GM12878 (cell line): Measurements from ENCODE around the gene MALT1. TPM values are rescaled to one million over a fixed set of nuclear protein-coding genes. Genes with fewer than 3 reads are reported as not detected.

Experiments
- ATAC-seq: fragments of 200-7000 bp; cut with Tn5 transposase; 3 replicates; pipeline ENCODE4 v1.9.1; 2020; ENCODE audit warnings: mild to moderate bottlenecking, moderate library complexity
- BruUV-seq: library from RNA; stranded (reverse); fragments of 400-500 nt; replicated peaks from 2 replicates; lab custom pipeline; 2021; lab: Mats Ljungman, UMichigan
- CTCF ChIA-PET: fragments of 300-600 bp; sonication (Branson Sonifier 250); formaldehyde crosslinking; extraction: SDS; loops from one replicate; lab custom pipeline; 2021; ENCODE audit warnings: inconsistent platforms; lab: Yijun Ruan, JAX
- POLR2A ChIA-PET: fragments of 350-600 bp; formaldehyde crosslinking; extraction: SDS; loops from one replicate; lab custom pipeline; 2021; ENCODE audit warnings: inconsistent platforms; lab: Charles Lee
- RAD21 ChIA-PET: fragments of 300-600 bp; sonication (Branson Sonifier 250); formaldehyde crosslinking; loops from one replicate; lab custom pipeline; 2023; ENCODE audit warnings: antibody characterized with exemption; ENCODE audit not compliant: unreplicated experiment; lab: Charles Lee
- SMC1A ChIA-PET: fragments of 300-600 bp; sonication (Branson Sonifier 250); formaldehyde crosslinking; loops from one replicate; lab custom pipeline; 2023; ENCODE audit not compliant: unreplicated experiment, uncharacterized antibody; lab: Charles Lee
- DNase-seq: peaks from one replicate; pipeline ENCODE4 v3.0.0-alpha.2; 2011; ENCODE audit warnings: low read depth, low spot score
- FAIRE-seq: peaks from 3 replicates; lab custom pipeline; 2011; peaks lifted over from hg19 to GRCh38; lab: Jason Lieb, UNC
- H2AFZ ChIP-seq: 2 replicates; pipeline ENCODE4 v1.6.0; 2011; ENCODE audit warnings: low read depth, low read length, control low read depth; ENCODE audit not compliant: control insufficient read depth
- H3K27ac ChIP-seq: 2 replicates; pipeline ENCODE4 v1.5.1; 2011; ENCODE audit warnings: control low read depth; ENCODE audit not compliant: control insufficient read depth, insufficient read depth
- H3K27me3 ChIP-seq, 2 experiments: replicated peaks in 1 of 2; 2 replicates each; pipeline versions ENCODE4 v1.6.0 to v1.6.1; 2011; ENCODE audit warnings: low read length in 1 of 2; ENCODE audit not compliant: control insufficient read depth in 2 of 2, insufficient read depth in 2 of 2
- H3K36me3 ChIP-seq, 2 experiments: 2 replicates each; pipeline ENCODE4 v1.5.1; 2011; ENCODE audit warnings: low read length in 1 of 2; ENCODE audit not compliant: control insufficient read depth in 2 of 2, insufficient read depth in 2 of 2
- H3K4me1 ChIP-seq: 2 replicates; pipeline ENCODE4 v1.6.1; 2011; ENCODE audit warnings: mild to moderate bottlenecking, low read length, moderate library complexity, mixed read lengths; ENCODE audit not compliant: control insufficient read depth, insufficient read depth
- H3K4me2 ChIP-seq: 2 replicates; pipeline ENCODE4 v1.6.0; 2011; ENCODE audit warnings: control low read depth; ENCODE audit not compliant: control insufficient read depth, insufficient read depth
- H3K4me3 ChIP-seq: fragments of 200-600 bp; sonication (generic); 2 replicates; pipeline ENCODE4 v1.5.1; 2016
- H3K79me2 ChIP-seq: 2 replicates; pipeline ENCODE4 v1.6.0; 2011; ENCODE audit warnings: low read length; ENCODE audit not compliant: control insufficient read depth, insufficient read depth
- H3K9ac ChIP-seq: 2 replicates; pipeline ENCODE4 v1.8.0; 2011; ENCODE audit warnings: low read length, control low read depth, mixed read lengths; ENCODE audit not compliant: control insufficient read depth, insufficient read depth
- H3K9me3 ChIP-seq: replicated peaks from 3 replicates; pipeline ENCODE4 v1.5.1; 2011; ENCODE audit warnings: mild to moderate bottlenecking, low read length; ENCODE audit not compliant: control insufficient read depth, insufficient read depth
- H4K20me1 ChIP-seq: 2 replicates; pipeline ENCODE4 v1.6.0; 2011; ENCODE audit not compliant: control insufficient read depth, insufficient read depth
- ATF3 ChIP-seq: IDR thresholded peaks from 2 replicates; pipeline ENCODE4 v1.6.1; 2011; ENCODE audit warnings: low read depth, mild to moderate bottlenecking, low read length, moderate library complexity, borderline replicate concordance; ENCODE audit errors: extremely low read depth
- GATAD2B ChIP-seq: fragments of 450-650 bp; conservative IDR thresholded peaks from 2 replicates; pipeline ENCODE4 v1.6.1; 2017; ENCODE audit warnings: low read depth, mild to moderate bottlenecking, moderate library complexity
- POLR2AphosphoS5 ChIP-seq: IDR thresholded peaks from 2 replicates; pipeline ENCODE4 v1.6.1; 2011; ENCODE audit warnings: mild to moderate bottlenecking, low read length, inconsistent platforms
- REST ChIP-seq: IDR thresholded peaks from 2 replicates; pipeline ENCODE4 v1.6.1; 2012; ENCODE audit warnings: mild to moderate bottlenecking, low read depth, low read length
- SMARCA5 ChIP-seq: fragments of 450-650 bp; IDR thresholded peaks from 2 replicates; pipeline ENCODE4 v1.6.1; 2017; ENCODE audit warnings: mild to moderate bottlenecking
- SMC3 ChIP-seq: IDR thresholded peaks from 2 replicates; pipeline ENCODE4 v1.6.1; 2011; ENCODE audit warnings: low read length, improper control_type of control experiment, borderline replicate concordance
- ZBTB4 ChIP-seq: fragments of 450-650 bp; formaldehyde crosslinking; IDR thresholded peaks from 2 replicates; pipeline ENCODE4 v1.4.0; 2022; ENCODE audit warnings: mild to moderate bottlenecking, moderate library complexity
- WGBS: methylation state at CpG from one replicate; pipeline ENCODE4 v1.1.6; 2016; ENCODE audit warnings: low lambda C conversion rate; ENCODE audit not compliant: insufficient replicate concordance, insufficient coverage; ENCODE audit errors: missing lambda C conversion rate; 5-methylcytosine and 5-hydroxymethylcytosine counted together
- in situ Hi-C: fragments of 300-500 bp; cut with MboI; formaldehyde crosslinking; loops from 9 replicates; pipeline ENCODE4 v1.14.3; 2018; ENCODE audit warnings: mixed read lengths
- intact Hi-C: fragments of 100-400 bp; cut with micrococcal nuclease; formaldehyde crosslinking; loops from one replicate; pipeline ENCODE4 v1.14.2; 2022; ENCODE audit not compliant: unreplicated experiment
- polyA plus RNA-seq, 11 experiments: library from polyadenylated mRNA; depleted of rRNA in 4 of 11; unstranded in 6 of 11; stranded (reverse) in 5 of 11; fragments of >200 nt; fragmentation: Nextera tagmentation in 4 of 11; fragmentation: Illumina TruSeq in 1 of 11; extraction: Ambion mirVana in 4 of 11; extraction: Trizol in 1 of 11; gene quantifications; 1 replicate in 1 of 11; 2 replicates in 10 of 11; pipeline versions ENCODE4 v1.2.1 to v1.2.3, GENCODE V29; 2011 to 2016; ENCODE audit warnings: inconsistent platforms in 2 of 11, missing spikeins in 2 of 11, low read depth in 1 of 11
- total RNA-seq, 4 experiments: library from RNA; depleted of rRNA in 3 of 4; stranded (reverse); fragments of >200 nt in 3 of 4; fragmentation: Illumina TruSeq in 1 of 4; extraction: Trizol in 1 of 4; gene quantifications; 2 replicates each; pipeline versions ENCODE4 v1.2.1 to v1.2.3, GENCODE V29; 2013 to 2021

The MALT1 gene
- total and polyA plus RNA-seq, 10 of the 15 experiments (the other 5 are each of a cell fraction or from before 2014, with no cell fraction given), result 17.6 to 126 (median 45.4) TPM

GRCh38 chr18:58657494-58657893, 13.8 kb upstream of the MALT1 start:
- Histone ChIP-seq H3K9me3 (peaks cover 4% of the 10 kb centered on the region; the same call in 2 of the 3 replicates), H3K9ac (peak overlapping the region; percentile 76), H3K4me1 (peaks cover 29% of the 10 kb centered on the region), H2AFZ (no peak overlapping the region), H3K4me3 (peak overlapping the region; percentile 20; the same call in 1 of the 2 replicates), H4K20me1 (no peaks in the 10 kb centered on the region), H3K4me2 (peak overlapping the region; percentile 90), H3K27me3 (no peaks in the 10 kb centered on the region), H3K79me2 (peaks cover 66% of the 10 kb centered on the region), H3K36me3 (no peaks in the 10 kb centered on the region), H3K27ac (peak overlapping the region; percentile 94)
- WGBS, result 96% methylated on average over 1 of the region's 1 CpG
- FAIRE-seq, result no peak
- ATAC-seq, result peak; percentile 0; the same call in 1 of the 3 replicates
- in situ Hi-C loops (loop anchor here (5.0 to 25.0 kb wide), 2 partner anchors 125 to 1255 kb away; no protein-coding TSS in a partner anchor), intact Hi-C loops (no loop called here)
- POLR2A ChIA-PET, result interaction anchor here (0.5 to 3.7 kb wide), 13 partner anchors 13 to 357 kb away, joined by 3 to 51 read pairs (median 7); partner anchors contain the start of gene MALT1
- DNase-seq, result no peak
- BruUV-seq, result no TSS peak
- RAD21 ChIA-PET, result interaction anchor here (1.2 to 6.0 kb wide), 9 partner anchors 15 to 129 kb away, joined by 3 to 171 read pairs (median 21); partner anchors contain the start of gene MALT1
- no peak for TF ChIP-seq SMC3
- no peak for TF ChIP-seq SMARCA5
- peak; percentile 73; the same call in 1 of the 2 replicates for TF ChIP-seq POLR2AphosphoS5
- 0 out of 2 replicates have a peak, but pooled peaks have one; percentile 11 for TF ChIP-seq ZBTB4 (CRISPR knock-in tag)
- TF ChIP-seq GATAD2B, result 0 out of 2 replicates have a peak, but pooled peaks have one; percentile 3
- TF ChIP-seq ATF3, result no peak
- TF ChIP-seq REST, result no peak
- SMC1A ChIA-PET, result interaction anchor here (0.5 to 29.9 kb wide), 18 partner anchors 10 to 1228 kb away, joined by 3 to 682 read pairs (median 10); partner anchors contain the start of gene MALT1
- CTCF ChIA-PET, result interaction anchor here (0.8 to 5.5 kb wide), 13 partner anchors 14 to 126 kb away, joined by 3 to 58 read pairs (median 6); partner anchors contain the start of gene MALT1
